ENCODE data around the gene ZSWIM6.

Gene ZSWIM6

DNA sequence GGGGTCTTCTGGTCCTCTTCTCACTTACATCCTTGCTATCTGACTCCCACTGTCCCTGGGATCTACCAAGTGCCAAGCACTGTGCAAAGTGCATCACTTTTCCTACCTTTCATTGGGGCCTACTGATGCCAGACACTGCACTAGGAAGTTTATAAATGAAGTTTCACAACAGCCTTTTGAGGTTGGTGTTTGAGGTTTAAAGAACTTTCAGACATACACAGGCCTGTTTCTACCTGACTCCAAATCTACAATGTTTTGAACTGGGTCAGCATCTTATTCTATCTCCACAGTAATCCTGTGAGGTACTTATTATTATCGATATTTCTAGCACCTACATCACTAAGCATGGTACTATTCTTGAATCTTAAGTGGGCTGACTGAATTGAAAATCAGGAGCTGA, 227.7 kb downstream of the ZSWIM6 start:
- no peak for DNase-seq (ENCODE audit: low read depth, low spot score)
- CTCF ChIA-PET: no interaction called here
- POLR2A ChIA-PET: no interaction called here
- TF ChIP-seq, protein P1, sequence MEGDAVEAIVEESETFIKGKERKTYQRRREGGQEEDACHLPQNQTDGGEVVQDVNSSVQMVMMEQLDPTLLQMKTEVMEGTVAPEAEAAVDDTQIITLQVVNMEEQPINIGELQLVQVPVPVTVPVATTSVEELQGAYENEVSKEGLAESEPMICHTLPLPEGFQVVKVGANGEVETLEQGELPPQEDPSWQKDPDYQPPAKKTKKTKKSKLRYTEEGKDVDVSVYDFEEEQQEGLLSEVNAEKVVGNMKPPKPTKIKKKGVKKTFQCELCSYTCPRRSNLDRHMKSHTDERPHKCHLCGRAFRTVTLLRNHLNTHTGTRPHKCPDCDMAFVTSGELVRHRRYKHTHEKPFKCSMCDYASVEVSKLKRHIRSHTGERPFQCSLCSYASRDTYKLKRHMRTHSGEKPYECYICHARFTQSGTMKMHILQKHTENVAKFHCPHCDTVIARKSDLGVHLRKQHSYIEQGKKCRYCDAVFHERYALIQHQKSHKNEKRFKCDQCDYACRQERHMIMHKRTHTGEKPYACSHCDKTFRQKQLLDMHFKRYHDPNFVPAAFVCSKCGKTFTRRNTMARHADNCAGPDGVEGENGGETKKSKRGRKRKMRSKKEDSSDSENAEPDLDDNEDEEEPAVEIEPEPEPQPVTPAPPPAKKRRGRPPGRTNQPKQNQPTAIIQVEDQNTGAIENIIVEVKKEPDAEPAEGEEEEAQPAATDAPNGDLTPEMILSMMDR (IDR thresholded peaks at IDR 0.05; ENCODE audit: insufficient read depth, low read length, missing control alignments): no peak
- H3K4me3 ChIP-seq (ENCODE audit: low read depth, low read length): no peak overlapping the region

DNA sequence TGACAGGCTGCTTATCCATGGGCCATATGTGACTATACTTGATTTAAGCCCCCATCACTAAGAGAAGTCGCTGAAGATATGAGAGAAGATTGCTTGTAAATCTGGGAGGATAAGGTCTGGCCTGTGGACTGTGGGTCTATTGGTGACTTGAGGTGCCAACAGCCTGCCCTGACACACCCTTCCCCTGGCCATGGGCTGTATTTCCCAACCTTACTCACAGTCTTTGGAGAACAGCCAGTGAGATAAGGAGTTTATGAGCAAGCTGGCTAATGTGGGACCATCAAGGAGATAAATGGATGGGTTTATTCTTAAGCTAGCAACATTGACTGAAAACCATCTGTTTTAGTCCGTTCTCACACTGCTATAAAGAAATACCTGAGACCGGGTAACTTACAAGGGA, 231.3 kb downstream of the ZSWIM6 start:
- CTCF ChIA-PET: no interaction called here

DNA sequence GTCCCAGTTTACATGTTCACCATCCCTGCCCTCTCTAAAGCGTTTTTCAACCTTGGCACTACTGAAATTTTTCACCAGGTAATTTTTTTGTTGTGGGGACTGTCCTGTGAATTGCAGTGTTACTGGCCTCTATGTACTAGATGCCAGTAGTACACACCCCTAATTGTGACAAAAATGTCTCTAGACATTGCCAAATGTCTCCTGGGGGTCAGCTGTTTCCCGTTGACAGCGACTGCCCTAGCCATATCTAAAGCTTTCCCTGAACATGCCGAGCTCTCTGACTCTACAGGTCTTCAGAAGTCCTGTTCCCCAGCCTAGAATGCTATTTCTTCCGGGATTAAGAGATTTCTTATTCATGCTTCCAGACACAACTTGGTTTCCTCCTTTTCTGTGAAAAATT, 235.3 kb downstream of the ZSWIM6 start:
- no peak overlapping the region for H3K4me3 ChIP-seq (ENCODE audit: low read depth, low read length)
- ChIA-PET CTCF (no interaction called here), POLR2A (no interaction called here)
- TF ChIP-seq, protein P1 (IDR thresholded peaks at IDR 0.05; ENCODE audit: insufficient read depth, low read length, missing control alignments): no peak
- DNase-seq (ENCODE audit: low read depth, low spot score): no peak

More for the DNA sequence above, 231.3 kb downstream of the ZSWIM6 start:
- no peak overlapping the region for H3K4me3 ChIP-seq (ENCODE audit: low read depth, low read length)
- TF ChIP-seq, protein P1 (IDR thresholded peaks at IDR 0.05; ENCODE audit: insufficient read depth, low read length, missing control alignments): no peak
- POLR2A ChIA-PET: no interaction called here
- no peak for DNase-seq (ENCODE audit: low read depth, low spot score)

DNA sequence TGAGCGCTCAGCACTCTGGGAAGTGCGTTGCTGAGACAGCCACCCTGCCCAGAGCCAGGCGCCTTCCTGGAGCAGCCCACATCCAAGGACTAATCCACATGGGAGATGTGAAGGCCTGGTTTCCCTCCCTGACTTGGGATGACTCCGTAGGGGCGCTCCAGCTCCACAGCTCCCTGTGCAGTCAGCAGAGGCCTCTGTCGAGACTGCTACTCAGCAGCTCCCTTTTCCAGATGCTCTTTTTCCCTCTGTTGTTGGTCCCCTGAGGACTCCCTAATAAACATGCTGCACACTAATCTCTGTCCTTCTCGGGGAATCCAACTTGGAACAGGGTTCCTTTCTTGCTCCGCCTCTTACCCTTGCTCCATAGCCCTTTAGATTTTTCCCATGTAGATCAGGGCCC, 237.3 kb downstream of the ZSWIM6 start:
- TF ChIP-seq, protein P1 (IDR thresholded peaks at IDR 0.05; ENCODE audit: insufficient read depth, low read length, missing control alignments): no peak
- H3K4me3 ChIP-seq (ENCODE audit: low read depth, low read length): no peak overlapping the region
- DNase-seq (ENCODE audit: low read depth, low spot score): no peak
- ChIA-PET POLR2A (no interaction called here), CTCF (no interaction called here)

DNA sequence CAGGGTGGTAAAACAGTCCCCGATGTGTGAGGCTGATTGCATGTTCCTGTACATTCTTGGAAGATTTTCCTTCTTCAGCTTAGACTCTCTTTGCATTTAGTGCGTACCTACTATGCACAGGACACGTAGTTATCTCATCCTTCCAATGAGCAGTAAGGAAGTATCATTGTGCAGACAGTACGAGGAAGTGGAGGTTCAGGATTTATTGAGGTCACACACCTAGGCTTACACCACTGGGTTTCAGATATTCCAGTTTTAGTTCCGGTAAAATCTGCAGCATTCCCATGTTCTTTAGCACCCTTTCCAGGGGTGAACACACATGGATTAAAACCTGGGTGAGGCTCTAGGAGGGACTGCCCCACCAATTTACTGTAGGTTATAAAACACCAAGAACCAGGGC, 238.7 kb downstream of the ZSWIM6 start:
- ChIA-PET POLR2A (no interaction called here), CTCF (no interaction called here)
- no peak overlapping the region for H3K4me3 ChIP-seq (ENCODE audit: low read depth, low read length)
- DNase-seq (ENCODE audit: low read depth, low spot score): no peak
- TF ChIP-seq, protein P1 (IDR thresholded peaks at IDR 0.05; ENCODE audit: insufficient read depth, low read length, missing control alignments): no peak

DNA sequence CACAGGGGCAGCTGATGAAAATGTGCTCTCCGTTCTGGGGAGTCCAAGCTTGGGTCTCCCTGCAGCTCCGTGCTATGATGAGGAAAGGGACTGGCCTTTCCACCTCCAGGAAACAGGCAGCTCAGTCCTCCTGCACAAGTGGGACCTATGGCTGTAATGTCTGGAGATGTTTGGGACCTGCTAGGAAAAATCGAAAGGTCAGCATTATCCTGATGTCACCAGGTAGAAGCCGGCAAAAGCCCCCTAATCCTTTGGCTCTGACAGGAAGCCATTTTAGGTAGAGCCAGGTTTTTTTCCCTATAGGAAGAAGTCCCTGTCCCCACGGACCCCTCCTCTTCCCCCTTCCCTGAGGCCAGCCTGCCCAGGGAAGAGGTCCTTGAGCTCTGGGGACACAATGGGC, 240.9 kb downstream of the ZSWIM6 start:
- H3K4me3 ChIP-seq (ENCODE audit: low read depth, low read length): no peak overlapping the region
- DNase-seq (ENCODE audit: low read depth, low spot score): no peak
- POLR2A ChIA-PET: no interaction called here
- TF ChIP-seq, protein P1 (IDR thresholded peaks at IDR 0.05; ENCODE audit: insufficient read depth, low read length, missing control alignments): no peak
- CTCF ChIA-PET: no interaction called here

Measured in AG04449 (cell line).